ENCODE measurements around the gene INAFM2. TPM values are rescaled to one million over a fixed set of nuclear protein-coding genes. Genes with fewer than 3 reads are reported as not detected.

Gene INAFM2
- total RNA-seq, 1 donor from 2014 or later = 80.6 TPM

DNA sequence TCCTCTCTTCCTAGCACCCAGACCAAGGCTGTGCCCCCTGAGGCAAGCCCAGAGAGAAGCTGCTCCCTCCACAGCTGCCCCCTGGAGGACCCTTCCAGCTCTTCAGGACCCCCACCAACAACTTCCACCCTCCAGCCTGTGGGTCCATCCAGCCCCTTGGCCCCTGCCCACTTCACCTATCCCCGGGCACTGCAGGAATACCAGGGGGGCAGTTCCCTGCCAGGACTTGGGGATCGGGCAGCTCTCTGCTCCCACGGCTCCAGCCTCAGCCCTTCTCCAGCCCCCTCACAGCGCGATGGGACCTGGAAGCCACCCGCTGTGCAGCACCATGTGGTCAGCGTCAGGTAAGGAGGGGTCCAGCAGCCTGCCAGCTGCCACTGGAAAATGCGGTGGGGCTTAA lies 40.1 kb downstream of the INAFM2 start:
- Mint-ChIP-seq H3K27me3 (ENCODE audit: low read depth) (peaks cover 5% of the 10 kb centered on the region), H3K4me3 (ENCODE audit: unreplicated experiment) (no peak overlapping the region), H3K9me3 (ENCODE audit: low read depth) (no peaks in the 10 kb centered on the region), H3K4me1 (ENCODE audit: low read depth) (peaks cover 5% of the 10 kb centered on the region), H3K27ac (ENCODE audit: unreplicated experiment) (no peak overlapping the region), H3K36me3 (ENCODE audit: low read depth) (no peaks in the 10 kb centered on the region)
- TF ChIP-seq, protein P1, sequence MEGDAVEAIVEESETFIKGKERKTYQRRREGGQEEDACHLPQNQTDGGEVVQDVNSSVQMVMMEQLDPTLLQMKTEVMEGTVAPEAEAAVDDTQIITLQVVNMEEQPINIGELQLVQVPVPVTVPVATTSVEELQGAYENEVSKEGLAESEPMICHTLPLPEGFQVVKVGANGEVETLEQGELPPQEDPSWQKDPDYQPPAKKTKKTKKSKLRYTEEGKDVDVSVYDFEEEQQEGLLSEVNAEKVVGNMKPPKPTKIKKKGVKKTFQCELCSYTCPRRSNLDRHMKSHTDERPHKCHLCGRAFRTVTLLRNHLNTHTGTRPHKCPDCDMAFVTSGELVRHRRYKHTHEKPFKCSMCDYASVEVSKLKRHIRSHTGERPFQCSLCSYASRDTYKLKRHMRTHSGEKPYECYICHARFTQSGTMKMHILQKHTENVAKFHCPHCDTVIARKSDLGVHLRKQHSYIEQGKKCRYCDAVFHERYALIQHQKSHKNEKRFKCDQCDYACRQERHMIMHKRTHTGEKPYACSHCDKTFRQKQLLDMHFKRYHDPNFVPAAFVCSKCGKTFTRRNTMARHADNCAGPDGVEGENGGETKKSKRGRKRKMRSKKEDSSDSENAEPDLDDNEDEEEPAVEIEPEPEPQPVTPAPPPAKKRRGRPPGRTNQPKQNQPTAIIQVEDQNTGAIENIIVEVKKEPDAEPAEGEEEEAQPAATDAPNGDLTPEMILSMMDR (IDR thresholded peaks at IDR 0.05) = no peak
- DNase-seq (ENCODE audit: low spot score) = no peak

DNA sequence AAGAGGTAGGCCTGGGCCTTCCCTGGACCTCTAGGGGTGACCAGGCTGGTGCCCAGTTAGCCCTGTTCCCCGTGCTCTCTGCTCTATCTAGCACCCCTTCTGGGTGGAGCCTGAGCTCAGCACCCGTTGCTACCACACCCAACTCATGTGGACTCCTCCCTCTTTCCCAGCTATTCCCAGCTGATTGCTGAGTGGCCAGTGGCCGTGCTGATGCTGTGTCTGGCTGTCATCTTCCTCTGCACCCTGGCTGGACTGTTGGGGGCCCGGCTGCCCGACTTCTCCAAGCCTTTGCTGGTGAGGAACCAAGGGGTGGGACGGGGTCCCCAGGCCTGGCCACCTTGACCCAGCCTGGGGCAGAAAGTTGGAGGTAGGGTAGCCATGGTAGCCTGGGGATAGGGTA lies 40.8 kb downstream of the INAFM2 start:
- TF ChIP-seq, protein P1 (IDR thresholded peaks at IDR 0.05) = no peak
- no peaks in the 10 kb centered on the region for H3K36me3 Mint-ChIP-seq (ENCODE audit: low read depth)
- no peak for DNase-seq (ENCODE audit: low spot score)
- H3K4me3 Mint-ChIP-seq (ENCODE audit: unreplicated experiment) = no peak overlapping the region
- peaks cover 5% of the 10 kb centered on the region for H3K27me3 Mint-ChIP-seq (ENCODE audit: low read depth)
- no peaks in the 10 kb centered on the region for H3K9me3 Mint-ChIP-seq (ENCODE audit: low read depth)
- no peak overlapping the region for H3K27ac Mint-ChIP-seq (ENCODE audit: unreplicated experiment)
- H3K4me1 Mint-ChIP-seq (ENCODE audit: low read depth) = peaks cover 4% of the 10 kb centered on the region

DNA sequence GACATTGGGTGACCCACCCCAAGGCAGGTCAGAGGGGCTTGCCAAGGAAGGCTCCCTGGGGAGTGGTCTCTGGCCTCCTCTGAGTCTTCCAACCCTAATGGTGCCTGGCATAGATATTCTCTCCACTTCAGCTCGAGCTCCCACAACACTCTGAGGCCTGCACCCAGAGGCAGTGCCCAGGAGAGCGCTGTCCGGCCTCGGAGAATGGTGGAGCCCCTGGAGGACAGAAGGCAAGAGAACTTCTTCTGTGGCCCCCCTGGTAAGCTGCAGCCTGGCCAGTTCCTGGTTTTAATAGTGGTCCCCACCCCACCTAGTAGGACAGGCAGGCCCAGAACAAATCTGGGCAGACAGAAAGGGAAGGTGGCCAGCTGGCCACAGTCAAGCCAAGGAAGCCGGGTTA lies 41.5 kb downstream of the INAFM2 start:
- H3K27me3 Mint-ChIP-seq (ENCODE audit: low read depth) = peaks cover 5% of the 10 kb centered on the region
- no peaks in the 10 kb centered on the region for H3K36me3 Mint-ChIP-seq (ENCODE audit: low read depth)
- no peak for DNase-seq (ENCODE audit: low spot score)
- H3K4me3 Mint-ChIP-seq (ENCODE audit: unreplicated experiment) = no peak overlapping the region
- H3K4me1 Mint-ChIP-seq (ENCODE audit: low read depth) = peaks cover 4% of the 10 kb centered on the region
- TF ChIP-seq, protein P1 (IDR thresholded peaks at IDR 0.05) = no peak
- no peaks in the 10 kb centered on the region for H3K9me3 Mint-ChIP-seq (ENCODE audit: low read depth)
- no peak overlapping the region for H3K27ac Mint-ChIP-seq (ENCODE audit: unreplicated experiment)

- TF ChIP-seq, protein P1 (IDR thresholded peaks at IDR 0.05) = no peak
- Mint-ChIP-seq H3K9me3 (ENCODE audit: low read depth) (no peaks in the 10 kb centered on the region), H3K4me3 (ENCODE audit: unreplicated experiment) (no peak overlapping the region), H3K27ac (ENCODE audit: unreplicated experiment) (no peak overlapping the region), H3K36me3 (ENCODE audit: low read depth) (no peaks in the 10 kb centered on the region), H3K4me1 (ENCODE audit: low read depth) (peaks cover 4% of the 10 kb centered on the region), H3K27me3 (ENCODE audit: low read depth) (peaks cover 5% of the 10 kb centered on the region)
- no peak for DNase-seq (ENCODE audit: low spot score)
These were observed 42.3 kb downstream of the INAFM2 start for GRCh38 chr15:40365624-40366456.

DNA sequence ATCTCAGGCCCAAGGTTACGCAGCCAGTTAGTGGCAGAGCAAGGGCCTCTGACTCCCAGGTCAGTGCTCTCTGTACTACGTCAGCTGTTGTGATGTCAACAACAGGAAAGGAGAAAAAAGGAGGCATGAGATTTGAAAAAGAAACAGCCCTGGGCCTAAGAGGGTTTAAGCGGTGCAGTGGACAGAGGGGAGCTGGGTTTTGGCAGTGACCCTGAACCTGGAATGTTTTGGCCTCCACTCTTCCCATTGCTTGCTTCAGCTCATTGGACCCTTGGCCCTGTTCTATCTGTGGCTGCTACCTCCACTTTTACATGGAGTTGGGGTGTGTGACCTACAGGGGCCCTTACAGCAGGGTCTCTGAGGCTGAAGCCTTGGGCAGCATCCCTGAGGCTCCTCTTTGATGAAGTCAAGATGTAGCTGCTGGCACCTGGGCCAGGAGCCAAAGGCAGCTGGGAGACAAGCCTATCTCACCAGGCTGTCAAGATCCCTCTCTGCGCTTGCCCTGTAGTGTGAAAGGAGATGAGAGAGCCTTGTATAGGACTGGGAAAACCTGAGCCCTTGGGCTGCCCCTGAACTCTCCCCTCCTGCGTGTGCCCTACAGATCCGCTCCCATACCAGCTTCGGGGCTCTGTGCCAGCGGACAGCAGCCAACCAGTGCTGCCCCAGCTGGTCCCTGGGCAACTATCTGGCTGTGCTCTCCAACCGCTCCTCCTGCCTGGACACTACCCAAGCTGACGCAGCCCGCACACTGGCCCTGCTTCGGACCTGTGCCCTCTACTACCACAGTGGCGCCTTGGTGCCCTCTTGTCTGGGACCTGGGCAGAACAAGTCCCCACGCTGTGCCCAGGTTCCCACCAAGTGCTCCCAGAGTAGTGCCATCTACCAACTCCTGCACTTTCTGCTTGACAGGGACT lies 43.2 kb downstream of the INAFM2 start:
- Mint-ChIP-seq H3K9me3 (ENCODE audit: low read depth) (no peaks in the 10 kb centered on the region), H3K36me3 (ENCODE audit: low read depth) (no peaks in the 10 kb centered on the region), H3K4me1 (ENCODE audit: low read depth) (peaks cover 7% of the 10 kb centered on the region), H3K27ac (ENCODE audit: unreplicated experiment) (no peak overlapping the region), H3K4me3 (ENCODE audit: unreplicated experiment) (no peak overlapping the region), H3K27me3 (ENCODE audit: low read depth) (peaks cover 5% of the 10 kb centered on the region)
- no peak for DNase-seq (ENCODE audit: low spot score)
- TF ChIP-seq, protein P1 (IDR thresholded peaks at IDR 0.05) = no peak
